Pancreas (tissue), 10 donors: Measurements from ENCODE around the gene EAF1. TPM values are rescaled to one million over a fixed set of nuclear protein-coding genes. Genes with fewer than 3 reads are reported as not detected.

ENCODE experiments used
- ATAC-seq, 4 donors: fragments of 200-7000 bp; cut with Tn5 transposase; one replicate each; pipeline versions ENCODE4 v1.8.0 to v1.9.1; 2020; ENCODE audit warnings: mild to moderate bottlenecking in 4 of 4, moderate library complexity in 4 of 4
- DNase-seq, 6 donors: peaks; one replicate each; pipeline ENCODE4 v3.0.0-alpha.2; 2020
- FAIRE-seq: peaks from 2 replicates; lab custom pipeline; 2012; peaks lifted over from hg19 to GRCh38; lab: Jason Lieb, UNC
- H3K27ac ChIP-seq, 4 donors: fragments of 200-600 bp; sonication (generic); 1 replicate in 3 of 4; 2 replicates in 1 of 4; pipeline versions ENCODE4 v1.5.0 to v1.8.0; 2020
- H3K27me3 ChIP-seq, 4 donors: fragments of 200-600 bp; one replicate each; pipeline ENCODE4 v1.8.0; 2021
- H3K36me3 ChIP-seq, 3 donors: fragments of 200-600 bp; sonication (generic) in 1 of 3; one replicate each; pipeline versions ENCODE4 v1.5.0 to v1.8.0; 2020 to 2021
- H3K4me1 ChIP-seq, 3 donors: fragments of 200-600 bp; one replicate each; pipeline ENCODE4 v1.8.0; 2021
- H3K4me3 ChIP-seq, 4 donors: fragments of 200-600 bp; sonication (generic) in 2 of 4; one replicate each; pipeline versions ENCODE4 v1.5.0 to v1.8.0; 2020 to 2021
- H3K9me3 ChIP-seq, 4 donors: fragments of 200-600 bp; one replicate each; pipeline ENCODE4 v1.8.0; 2021
- WGBS, 2 donors: extraction: QIAGEN DNeasy Blood & Tissue Kit; methylation state at CpG; one replicate each; pipeline ENCODE4 v1.1.7; 2013; 5-methylcytosine and 5-hydroxymethylcytosine counted together
- intact Hi-C, 3 donors: fragments of 100-400 bp; cut with DNase I; formaldehyde crosslinking; loops; one replicate each; pipeline versions ENCODE4 v1.11.1 to v1.14.2; 2022
- polyA plus RNA-seq, 2 donors: library from polyadenylated mRNA; stranded (reverse); fragments of 200-250 nt; gene quantifications; one replicate each; pipeline ENCODE4 v1.2.3, GENCODE V29; 2013
- total RNA-seq, 6 donors: library from RNA; stranded (reverse); fragmentation: NEBNext Ultra II Directional in 4 of 6; extraction: Animal tissue kit (Norgen Biotek cat#: 25700) in 4 of 6; gene quantifications; one replicate each; pipeline versions ENCODE4 v1.2.1 to v1.2.4, GENCODE V29; 2021 to 2023
- TF ChIP-seq, protein P1 (sequence below), 4 donors: fragments of 200-600 bp; sonication (generic) in 3 of 4; IDR thresholded peaks; one replicate each; pipeline versions ENCODE4 v1.5.0 to v1.8.0; 2021; ENCODE audit warnings: antibody characterized with exemption in 4 of 4
- donor health status: healthy with polysubstance abuse.
- donor health status: DM: no; HTN: no; CAD: no; lungs with moderate emphysema.
- donor health status: DM: no; HTN: no; CAD: no.
- donor health status: control.
- donor health status: control.
- donor health status: Bipolar disorder and iron deficiency.
- donor health status: DM: yes; HTN: yes; CAD: no.
- donor health status: DM: no; HTN: no; CAD: no.
- donor health status: DM: no; HTN: no; CAD: no.
- donor health status: DM: yes; HTN: yes; CAD: no.

The EAF1 gene
- total and polyA plus RNA-seq, 8 donors, result 2.1 to 12.0 (median 6.6) TPM

GRCh38 chr3:15486020-15486419 is 58.6 kb downstream of the EAF1 start:
- Histone ChIP-seq H3K36me3 (no peaks in the 10 kb centered on the region), H3K9me3 (no peaks in the 10 kb centered on the region), H3K27ac (no peak overlapping the region), H3K4me3 (no peak overlapping the region), H3K4me1 (peaks cover 0 to 4% (median 0%) of the 10 kb centered on the region in 3 donors), H3K27me3 (no peaks in the 10 kb centered on the region)
- no peak for DNase-seq
- 90 to 92% methylated on average over 2 of the region's 2 CpGs for WGBS, 2 donors
- intact Hi-C loops, result no loop called here
- ATAC-seq, result no peak
- TF ChIP-seq, protein P1, sequence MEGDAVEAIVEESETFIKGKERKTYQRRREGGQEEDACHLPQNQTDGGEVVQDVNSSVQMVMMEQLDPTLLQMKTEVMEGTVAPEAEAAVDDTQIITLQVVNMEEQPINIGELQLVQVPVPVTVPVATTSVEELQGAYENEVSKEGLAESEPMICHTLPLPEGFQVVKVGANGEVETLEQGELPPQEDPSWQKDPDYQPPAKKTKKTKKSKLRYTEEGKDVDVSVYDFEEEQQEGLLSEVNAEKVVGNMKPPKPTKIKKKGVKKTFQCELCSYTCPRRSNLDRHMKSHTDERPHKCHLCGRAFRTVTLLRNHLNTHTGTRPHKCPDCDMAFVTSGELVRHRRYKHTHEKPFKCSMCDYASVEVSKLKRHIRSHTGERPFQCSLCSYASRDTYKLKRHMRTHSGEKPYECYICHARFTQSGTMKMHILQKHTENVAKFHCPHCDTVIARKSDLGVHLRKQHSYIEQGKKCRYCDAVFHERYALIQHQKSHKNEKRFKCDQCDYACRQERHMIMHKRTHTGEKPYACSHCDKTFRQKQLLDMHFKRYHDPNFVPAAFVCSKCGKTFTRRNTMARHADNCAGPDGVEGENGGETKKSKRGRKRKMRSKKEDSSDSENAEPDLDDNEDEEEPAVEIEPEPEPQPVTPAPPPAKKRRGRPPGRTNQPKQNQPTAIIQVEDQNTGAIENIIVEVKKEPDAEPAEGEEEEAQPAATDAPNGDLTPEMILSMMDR (IDR thresholded peaks at IDR 0.05), result no peak
- no peak for FAIRE-seq

- WGBS, 2 donors, result 89 to 90% methylated on average over 4 of the region's 4 CpGs
- H3K36me3 ChIP-seq, result no peaks in the 10 kb centered on the region
- TF ChIP-seq, protein P1 (IDR thresholded peaks at IDR 0.05), result no peak
- FAIRE-seq, result no peak
- H3K9me3 ChIP-seq, result no peaks in the 10 kb centered on the region
- no peaks in the 10 kb centered on the region for H3K27me3 ChIP-seq
- no peak for DNase-seq
- H3K27ac ChIP-seq, result no peak overlapping the region
- no peak for ATAC-seq
- no peak overlapping the region for H3K4me3 ChIP-seq
- intact Hi-C loops, result no loop called here
- peaks cover 0 to 4% (median 0%) of the 10 kb centered on the region in 3 donors for H3K4me1 ChIP-seq
These were observed 59.6 kb downstream of the EAF1 start for GRCh38 chr3:15486979-15487378.

- intact Hi-C loops, result no loop called here
- 95 to 97% methylated on average over 9 of the region's 9 CpGs for WGBS, 2 donors
- Histone ChIP-seq H3K4me3 (no peak overlapping the region), H3K9me3 (no peaks in the 10 kb centered on the region), H3K4me1 (peaks cover 0 to 4% (median 0%) of the 10 kb centered on the region in 3 donors), H3K27ac (no peak overlapping the region), H3K27me3 (no peaks in the 10 kb centered on the region), H3K36me3 (no peaks in the 10 kb centered on the region)
- TF ChIP-seq, protein P1 (IDR thresholded peaks at IDR 0.05), result no peak
- ATAC-seq (no peak), FAIRE-seq (no peak), DNase-seq (no peak)
These were observed 60.6 kb downstream of the EAF1 start for GRCh38 chr3:15488002-15488401.

- H3K4me1 ChIP-seq, result peaks cover 0 to 4% (median 0%) of the 10 kb centered on the region in 3 donors
- H3K9me3 ChIP-seq, result no peaks in the 10 kb centered on the region
- no peak overlapping the region for H3K4me3 ChIP-seq
- intact Hi-C loops, result no loop called here
- no peaks in the 10 kb centered on the region for H3K36me3 ChIP-seq
- 26 to 48% methylated on average over 2 of the region's 2 CpGs for WGBS, 2 donors
- TF ChIP-seq, protein P1 (IDR thresholded peaks at IDR 0.05), result no peak
- FAIRE-seq (no peak), ATAC-seq (no peak), DNase-seq (no peak)
- H3K27ac ChIP-seq, result no peak overlapping the region
- H3K27me3 ChIP-seq, result no peaks in the 10 kb centered on the region
These were observed 62.8 kb downstream of the EAF1 start for GRCh38 chr3:15490158-15490557.

- DNase-seq (no peak), FAIRE-seq (no peak), ATAC-seq (no peak)
- TF ChIP-seq, protein P1 (IDR thresholded peaks at IDR 0.05), result no peak
- H3K27me3 ChIP-seq, result no peaks in the 10 kb centered on the region
- H3K4me1 ChIP-seq, result peaks cover 0 to 4% (median 0%) of the 10 kb centered on the region in 3 donors
- no peak overlapping the region for H3K4me3 ChIP-seq
- WGBS, 2 donors, result 96 to 98% methylated on average over 8 of the region's 8 CpGs
- intact Hi-C loops, result no loop called here
- H3K9me3 ChIP-seq, result no peaks in the 10 kb centered on the region
- H3K27ac ChIP-seq, result no peak overlapping the region
- no peaks in the 10 kb centered on the region for H3K36me3 ChIP-seq
These were observed 63.7 kb downstream of the EAF1 start for GRCh38 chr3:15491143-15491542.

Other genes with a start within 250 kb of the EAF1 start
- 10 to 100 TPM; 15.7 to 23.9 (median 19.5) TPM for gene CAPN7, start 221.4 kb upstream of the EAF1 start, total RNA-seq
- 10 to 100 TPM in 1 of 2 donors, 1 to 10 TPM in 1; 7.1 to 17.2 TPM for gene CAPN7, start 221.4 kb upstream of the EAF1 start, polyA plus RNA-seq
- gene SH3BP5, start 95.0 kb upstream of the EAF1 start, total RNA-seq, result 1 to 10 TPM; 2.8 to 9.4 (median 5.6) TPM
- gene SH3BP5, start 95.0 kb upstream of the EAF1 start, polyA plus RNA-seq, result 1 to 10 TPM; 6.7 to 9.8 TPM
- gene METTL6, start 54 bp upstream of the EAF1 start, total RNA-seq, result 1 to 10 TPM; 4.9 to 9.9 (median 5.2) TPM
- 1 to 10 TPM; 3.0 to 5.7 TPM for gene METTL6, start 54 bp upstream of the EAF1 start, polyA plus RNA-seq
- gene COLQ, start 94.1 kb downstream of the EAF1 start, total RNA-seq, result 1 to 10 TPM in 2 of 6 donors, under 1 TPM in 4; 0.28 to 1.5 (median 0.62) TPM
- 1 to 10 TPM; 1.9 to 3.1 TPM for gene COLQ, start 94.1 kb downstream of the EAF1 start, polyA plus RNA-seq
- 10 to 100 TPM; 10.2 to 18.8 (median 12.8) TPM for gene HACL1, start 174.0 kb downstream of the EAF1 start, total RNA-seq
- gene HACL1, start 174.0 kb downstream of the EAF1 start, polyA plus RNA-seq, result 10 to 100 TPM in 1 of 2 donors, 1 to 10 TPM in 1; 6.5 to 11.5 TPM
- gene BTD, start 174.1 kb downstream of the EAF1 start, total RNA-seq, result 10 to 100 TPM; 14.2 to 22.0 (median 16.7) TPM
- 10 to 100 TPM in 1 of 2 donors, 1 to 10 TPM in 1; 6.2 to 16.5 TPM for gene BTD, start 174.1 kb downstream of the EAF1 start, polyA plus RNA-seq